SK-N-SH treated with all-trans-retinoic acid at 6 μM for 48 hours (cell line): Measurements from ENCODE around the gene TUBA3E.

Source experiments
- ARNTL ChIP-seq: fragments of 450-650 bp; formaldehyde crosslinking; IDR thresholded peaks from 2 replicates; pipeline ENCODE4 v1.5.0; 2020; ENCODE audit warnings: low read depth, mild to moderate bottlenecking, moderate library complexity, borderline replicate concordance
- CREB5 ChIP-seq: fragments of 250-450 bp; sonication (Bioruptor Pico); IDR thresholded peaks from 2 replicates; pipeline ENCODE4 v1.5.1; 2020; ENCODE audit warnings: low read depth, mild to moderate bottlenecking, moderate library complexity
- CSDC2 ChIP-seq: fragments of 250-450 bp; sonication (Bioruptor Pico); IDR thresholded peaks from 2 replicates; pipeline ENCODE4 v1.5.0; 2020; ENCODE audit warnings: mild to moderate bottlenecking, moderate library complexity
- CSRNP3 ChIP-seq: fragments of 250-450 bp; sonication (Bioruptor Pico); IDR thresholded peaks from 2 replicates; pipeline ENCODE4 v1.5.1; 2021; ENCODE audit warnings: mild to moderate bottlenecking, moderate library complexity
- ISL1 ChIP-seq: fragments of 250-450 bp; sonication (Bioruptor Pico); IDR thresholded peaks from 2 replicates; pipeline ENCODE4 v2.1.2; 2022; ENCODE audit warnings: mild to moderate bottlenecking, moderate library complexity
- OSR1 ChIP-seq: fragments of 250-450 bp; sonication (Bioruptor Pico); IDR thresholded peaks from 2 replicates; pipeline ENCODE4 v1.8.0; 2022; ENCODE audit warnings: moderate library complexity, mild to moderate bottlenecking, inconsistent platforms
- PATZ1 ChIP-seq: fragments of 250-450 bp; sonication (Bioruptor Pico); IDR thresholded peaks from 2 replicates; pipeline ENCODE4 v1.8.0; 2020; ENCODE audit warnings: mild to moderate bottlenecking, moderate library complexity, borderline replicate concordance
- POU6F1 ChIP-seq: fragments of 250-450 bp; sonication (Bioruptor Pico); IDR thresholded peaks from 2 replicates; pipeline ENCODE4 v1.8.0; 2021; ENCODE audit warnings: low read depth, mild to moderate bottlenecking, moderate library complexity, borderline replicate concordance
- RARB ChIP-seq: fragments of 250-450 bp; sonication (Bioruptor Pico); IDR thresholded peaks from 2 replicates; pipeline ENCODE4 v1.8.0; 2021; ENCODE audit warnings: mild to moderate bottlenecking, moderate library complexity
- TCF4 ChIP-seq: fragments of 250-450 bp; sonication (Bioruptor Pico); IDR thresholded peaks from 2 replicates; pipeline ENCODE4 v1.8.0; 2021; ENCODE audit warnings: mild to moderate bottlenecking, moderate library complexity, borderline replicate concordance
- ZFP3 ChIP-seq: fragments of 250-450 bp; sonication (Bioruptor Pico); IDR thresholded peaks from 2 replicates; pipeline ENCODE4 v1.5.0; 2020; ENCODE audit warnings: mild to moderate bottlenecking, moderate library complexity
- ZFP30 ChIP-seq: fragments of 450-650 bp; formaldehyde crosslinking; IDR thresholded peaks from 2 replicates; pipeline ENCODE4 v1.5.0; 2022; ENCODE audit warnings: mild to moderate bottlenecking, moderate library complexity
- ZNF565 ChIP-seq: fragments of 450-650 bp; formaldehyde crosslinking; conservative IDR thresholded peaks from 2 replicates; pipeline ENCODE4 v1.5.0; 2020; ENCODE audit warnings: low read depth, mild to moderate bottlenecking, moderate library complexity
- ZNF8 ChIP-seq: fragments of 450-650 bp; formaldehyde crosslinking; IDR thresholded peaks from 2 replicates; pipeline ENCODE4 v1.5.0; 2020; ENCODE audit warnings: mild to moderate bottlenecking, moderate library complexity

GRCh38 chr2:130169896-130170295 is 28.3 kb downstream of the TUBA3E start:
- no peak for TF ChIP-seq CREB5 (CRISPR knock-in tag)
- TF ChIP-seq ZNF565 (CRISPR knock-in tag) = no peak
- TF ChIP-seq POU6F1 (CRISPR knock-in tag) = no peak
- TF ChIP-seq ISL1 (CRISPR knock-in tag) = no peak
- no peak for TF ChIP-seq ZNF8 (CRISPR knock-in tag)
- TF ChIP-seq ZFP3 (CRISPR knock-in tag) = no peak
- no peak for TF ChIP-seq CSRNP3
- TF ChIP-seq CSDC2 (CRISPR knock-in tag) = no peak
- TF ChIP-seq RARB = no peak
- no peak for TF ChIP-seq PATZ1 (CRISPR knock-in tag)
- TF ChIP-seq TCF4 (CRISPR knock-in tag) = no peak
- no peak for TF ChIP-seq ZFP30 (CRISPR knock-in tag)
- TF ChIP-seq ARNTL (CRISPR knock-in tag) = no peak
- TF ChIP-seq OSR1 = no peak
